HepG2 (cell line): ENCODE data around the gene ZCCHC8. TPM values are rescaled to one million over a fixed set of nuclear protein-coding genes. Genes with fewer than 3 reads are reported as not detected.

ENCODE experiments used
- ATAC-seq: fragments of 200-7000 bp; cut with Tn5 transposase; 3 replicates; pipeline ENCODE4 v1.9.1; 2020; ENCODE audit warnings: mild to moderate bottlenecking, moderate library complexity
- BruUV-seq: library from RNA; stranded (reverse); fragments of 400-500 nt; replicated peaks from 2 replicates; lab custom pipeline; 2021; lab: Mats Ljungman, UMichigan
- CTCF ChIA-PET: fragments of 300-600 bp; formaldehyde crosslinking; extraction: SDS; loops from one replicate; lab custom pipeline; 2021; ENCODE audit warnings: low total read pairs, inconsistent platforms, low intra/inter-chr PET ratio; lab: Yijun Ruan, JAX
- POLR2A ChIA-PET: fragments of 350-600 bp; sonication (Branson Sonifier 250); formaldehyde crosslinking; loops from one replicate; lab custom pipeline; 2020; ENCODE audit warnings: antibody characterized with exemption, inconsistent platforms; lab: Yijun Ruan, JAX
- DNase-seq: peaks from one replicate; pipeline ENCODE4 v3.0.0-alpha.2; 2015; ENCODE audit warnings: low spot score
- FAIRE-seq: peaks from 3 replicates; lab custom pipeline; 2011; peaks lifted over from hg19 to GRCh38; lab: Jason Lieb, UNC
- H2AFZ ChIP-seq: one replicate; pipeline ENCODE4 v1.6.1; 2011; ENCODE audit warnings: low read length, inconsistent platforms
- H3K27ac ChIP-seq: fragments of 300-600 bp; 3 replicates; pipeline ENCODE4 v1.8.0; 2011; ENCODE audit warnings: mixed run types, mild to moderate bottlenecking, mixed read lengths, low read length, inconsistent platforms; ENCODE audit not compliant: insufficient read depth; ENCODE audit errors: extremely low read length
- H3K27me3 ChIP-seq, 2 experiments: fragments of 200-600 bp in 1 of 2; 2 replicates in 1 of 2; 3 replicates in 1 of 2; pipeline versions ENCODE4 v1.6.0 to v1.8.0; 2011; ENCODE audit warnings: low read length in 2 of 2, mild to moderate bottlenecking in 2 of 2, moderate library complexity in 2 of 2, inconsistent platforms in 1 of 2; ENCODE audit not compliant: insufficient read depth in 2 of 2, control insufficient read depth in 1 of 2
- H3K36me3 ChIP-seq, 2 experiments: fragments of 200-600 bp in 1 of 2; replicated peaks in 1 of 2; 2 replicates in 1 of 2; 3 replicates in 1 of 2; pipeline versions ENCODE4 v1.5.1 to v1.8.0; 2011; ENCODE audit warnings: low read length in 2 of 2, inconsistent platforms in 1 of 2; ENCODE audit not compliant: insufficient read depth in 2 of 2, control insufficient read depth in 1 of 2
- H3K4me1 ChIP-seq: 2 replicates; pipeline ENCODE4 v1.5.1; 2012; ENCODE audit warnings: low read length, inconsistent platforms; ENCODE audit not compliant: insufficient read depth
- H3K4me2 ChIP-seq: 2 replicates; pipeline ENCODE4 v1.6.0; 2011; ENCODE audit warnings: low read depth, low read length, inconsistent platforms
- H3K4me3 ChIP-seq, 3 experiments: fragments of 200-600 bp in 1 of 3; sonication (generic), shearing (Covaris generic) in 1 of 3; replicated peaks in 1 of 3; 2 replicates each; pipeline ENCODE4 v1.5.1; 2011 to 2016; ENCODE audit warnings: low read length in 3 of 3, inconsistent platforms in 2 of 3, low read depth in 2 of 3, mild to moderate bottlenecking in 2 of 3, control low read depth in 1 of 3, mixed read lengths in 1 of 3; ENCODE audit not compliant: insufficient read depth in 1 of 3
- H3K79me2 ChIP-seq: one replicate; pipeline ENCODE4 v1.6.1; 2011; ENCODE audit warnings: low read length, inconsistent platforms; ENCODE audit not compliant: insufficient read depth
- H3K9ac ChIP-seq: 2 replicates; pipeline ENCODE4 v1.6.0; 2011; ENCODE audit warnings: mild to moderate bottlenecking, low read depth, low read length, inconsistent platforms; ENCODE audit not compliant: insufficient read depth
- H3K9me3 ChIP-seq: 2 replicates; pipeline ENCODE4 v1.5.1; 2012; ENCODE audit warnings: mild to moderate bottlenecking, low read length
- H4K20me1 ChIP-seq: 2 replicates; pipeline ENCODE4 v1.6.0; 2011; ENCODE audit warnings: inconsistent platforms, mild to moderate bottlenecking, low read length, moderate library complexity; ENCODE audit not compliant: insufficient read depth
- ARID5B ChIP-seq: IDR thresholded peaks from 2 replicates; pipeline ENCODE4 v1.4.0; 2020; ENCODE audit warnings: mild to moderate bottlenecking, missing genetic modification reagents
- BHLHE40 ChIP-seq: IDR thresholded peaks from 2 replicates; pipeline ENCODE4 v1.6.1; 2011; ENCODE audit warnings: low read length, improper control_type of control experiment
- FOSL2 ChIP-seq: sonication (generic); formaldehyde crosslinking; IDR thresholded peaks from 2 replicates; pipeline ENCODE4 v1.4.0; 2020; ENCODE audit warnings: missing genetic modification reagents
- GATAD2A ChIP-seq: IDR thresholded peaks from 2 replicates; pipeline ENCODE4 v1.6.1; 2016
- MAFF ChIP-seq: IDR thresholded peaks from 2 replicates; pipeline ENCODE4 v1.6.1; 2011; ENCODE audit warnings: low read depth, low read length, improper control_type of control experiment
- MAFK ChIP-seq, 2 experiments: IDR thresholded peaks in 1 of 2; conservative IDR thresholded peaks in 1 of 2; 2 replicates each; pipeline ENCODE4 v1.6.1; 2011; ENCODE audit warnings: improper control_type of control experiment in 2 of 2, low read length in 2 of 2
- PAWR ChIP-seq: sonication (generic); formaldehyde crosslinking; IDR thresholded peaks from 2 replicates; pipeline ENCODE4 v1.4.0; 2020; ENCODE audit warnings: missing genetic modification reagents, mild to moderate bottlenecking, borderline replicate concordance
- TEAD3 ChIP-seq: optimal IDR thresholded peaks from 2 replicates; pipeline ENCODE3; 2016; ENCODE audit warnings: borderline replicate concordance
- TGIF2 ChIP-seq: IDR thresholded peaks from 2 replicates; pipeline ENCODE4 v1.6.1; 2016; ENCODE audit warnings: control low read depth, missing compliant biosample characterization
- ZNF121 ChIP-seq: sonication (generic); formaldehyde crosslinking; IDR thresholded peaks from 2 replicates; pipeline ENCODE4 v1.5.0; 2020; ENCODE audit warnings: mild to moderate bottlenecking, missing genetic modification reagents
- ZNF430 ChIP-seq: sonication (generic); formaldehyde crosslinking; IDR thresholded peaks from 2 replicates; pipeline ENCODE4 v1.9.0; 2021; ENCODE audit warnings: mild to moderate bottlenecking, missing genetic modification reagents
- WGBS: methylation state at CpG from one replicate; pipeline ENCODE4 v1.1.6; 2017; ENCODE audit warnings: low lambda C conversion rate; 5-methylcytosine and 5-hydroxymethylcytosine counted together
- in situ Hi-C: cut with HindIII; loops from 2 replicates; pipeline ENCODE4 v1.10.0; 2017; ENCODE audit warnings: low pct_unique_long_range_greater_than_20kb; ENCODE audit not compliant: extremely low pct_ligation_motif_present
- intact Hi-C: fragments of 100-400 bp; cut with micrococcal nuclease; formaldehyde crosslinking; loops from one replicate; pipeline ENCODE4 v1.10.0; 2022; ENCODE audit not compliant: unreplicated experiment
- polyA plus RNA-seq, 8 experiments: library from polyadenylated mRNA; depleted of rRNA in 3 of 8; stranded (reverse) in 7 of 8; unstranded in 1 of 8; fragments of >200 nt; fragmentation: Illumina TruSeq in 4 of 8; extraction: Trizol in 4 of 8; gene quantifications; 2 replicates each; pipeline versions ENCODE4 v1.2.1 to v1.2.3, GENCODE V29; 2011 to 2016; ENCODE audit warnings: low read depth in 4 of 8, missing spikeins in 1 of 8, mixed read lengths in 1 of 8; ENCODE audit not compliant: insufficient read depth in 1 of 8
- total RNA-seq, 5 experiments: library from RNA; depleted of rRNA; stranded (reverse); fragments of >200 nt; fragmentation: Illumina TruSeq; extraction: Trizol; gene quantifications; 2 replicates each; pipeline ENCODE4 v1.2.3, GENCODE V29; 2016; ENCODE audit warnings: low read depth in 1 of 5

Gene ZCCHC8
- total and polyA plus RNA-seq, 2 of the 13 experiments (the other 11 are each of a cell fraction or from before 2014, with no cell fraction given): 18.6 to 20.9 TPM

DNA sequence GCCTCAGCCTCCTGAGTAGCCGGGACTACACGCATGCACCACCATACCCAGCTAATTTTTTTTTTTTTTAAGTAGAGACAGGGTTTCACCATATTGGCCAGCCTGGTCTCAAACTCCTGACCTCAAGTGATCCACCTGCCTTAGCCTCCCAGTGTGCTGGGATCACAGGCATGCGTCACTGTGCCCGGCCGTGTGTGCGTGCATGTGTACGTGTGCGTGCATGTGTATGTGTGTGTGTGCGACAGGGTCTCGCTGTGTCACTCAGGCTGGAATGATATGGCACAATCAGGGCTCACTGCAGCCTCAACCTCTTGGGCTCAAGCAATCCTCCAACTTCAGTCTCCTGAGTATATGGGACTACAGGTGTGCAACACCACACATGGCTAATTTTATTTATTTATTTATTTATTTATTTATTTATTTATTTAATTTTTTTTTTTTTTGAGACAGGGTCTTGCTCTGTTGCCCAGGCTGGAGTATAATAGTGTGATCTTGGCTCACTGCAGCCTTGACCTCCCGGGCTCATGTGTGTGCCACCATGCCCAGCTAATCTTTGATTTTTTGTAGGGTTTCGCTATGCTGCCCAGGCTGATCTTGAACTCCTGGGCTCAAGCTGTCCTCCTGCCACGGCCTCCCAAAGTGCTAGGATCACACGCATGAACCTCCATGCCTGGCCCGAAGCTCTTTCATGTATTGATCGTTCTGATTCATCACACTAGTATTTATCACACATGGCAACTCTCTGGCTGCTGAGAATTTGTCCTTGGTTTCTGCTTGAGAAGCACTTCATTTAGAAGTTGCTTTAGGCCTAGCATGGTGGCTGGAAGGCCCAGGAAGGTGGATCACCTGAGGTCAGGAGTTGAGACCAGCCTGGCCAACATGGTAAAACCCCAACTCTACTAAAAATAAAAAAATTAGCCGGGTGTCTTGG is 42.4 kb downstream of the ZCCHC8 start:
- Histone ChIP-seq H3K27ac (no peak overlapping the region), H2AFZ (no peak overlapping the region), H3K4me3 (no peak overlapping the region), H3K9me3 (no peaks in the 10 kb centered on the region), H4K20me1 (no peaks in the 10 kb centered on the region), H3K79me2 (no peaks in the 10 kb centered on the region), H3K36me3 (no peaks in the 10 kb centered on the region), H3K27me3 (no peaks in the 10 kb centered on the region), H3K4me1 (peaks cover 47% of the 10 kb centered on the region), H3K9ac (no peak overlapping the region), H3K4me2 (no peak overlapping the region)
- WGBS: 69% methylated on average over 10 of the region's 17 CpGs
- intact Hi-C loops (no loop called here), in situ Hi-C loops (no loop called here)
- DNase-seq (peak; percentile 45), FAIRE-seq (no peak), ATAC-seq (no peak; the same call in 2 of the 3 replicates)
- TF ChIP-seq FOSL2 (CRISPR knock-in tag) (peak; percentile 92), ARID5B (CRISPR knock-in tag) (peak; percentile 28; the same call in 1 of the 2 replicates), MAFK (conservative IDR thresholded peaks at IDR 0.05 in 1 of 2, IDR thresholded peaks at IDR 0.05 in 1 of 2; ENCODE audit: low read length in 2 of 2) (peak in 1 of 2 experiments; percentile 10; a peak in 1 of 4 replicates), BHLHE40 (0 out of 2 replicates have a peak, but pooled peaks have one; percentile 21), MAFF (peak; percentile 21; the same call in 1 of the 2 replicates), PAWR (CRISPR knock-in tag) (no peak), TGIF2 (CRISPR knock-in tag) (no peak), ZNF121 (CRISPR knock-in tag) (peak; percentile 42; the same call in 1 of the 2 replicates), GATAD2A (CRISPR knock-in tag) (0 out of 2 replicates have a peak, but pooled peaks have one; percentile 16), TEAD3 (peak; percentile 34), ZNF430 (CRISPR knock-in tag) (no peak)
- ChIA-PET POLR2A (interaction anchor here (0.6 kb wide), 1 partner anchor 33 kb away, joined by 3 read pairs; no protein-coding TSS in a partner anchor), CTCF (no interaction called here)
- BruUV-seq: no TSS peak
